GM21737 (cell line): ENCODE data around the gene MLLT1.

Experiments used
- ATAC-seq: cut with Tn5 transposase; IDR thresholded peaks from one replicate; pipeline ENCODE4 v1.9.1; 2021; ENCODE audit warnings: mild to moderate bottlenecking, moderate library complexity; ENCODE audit not compliant: unreplicated experiment

Gene MLLT1

DNA sequence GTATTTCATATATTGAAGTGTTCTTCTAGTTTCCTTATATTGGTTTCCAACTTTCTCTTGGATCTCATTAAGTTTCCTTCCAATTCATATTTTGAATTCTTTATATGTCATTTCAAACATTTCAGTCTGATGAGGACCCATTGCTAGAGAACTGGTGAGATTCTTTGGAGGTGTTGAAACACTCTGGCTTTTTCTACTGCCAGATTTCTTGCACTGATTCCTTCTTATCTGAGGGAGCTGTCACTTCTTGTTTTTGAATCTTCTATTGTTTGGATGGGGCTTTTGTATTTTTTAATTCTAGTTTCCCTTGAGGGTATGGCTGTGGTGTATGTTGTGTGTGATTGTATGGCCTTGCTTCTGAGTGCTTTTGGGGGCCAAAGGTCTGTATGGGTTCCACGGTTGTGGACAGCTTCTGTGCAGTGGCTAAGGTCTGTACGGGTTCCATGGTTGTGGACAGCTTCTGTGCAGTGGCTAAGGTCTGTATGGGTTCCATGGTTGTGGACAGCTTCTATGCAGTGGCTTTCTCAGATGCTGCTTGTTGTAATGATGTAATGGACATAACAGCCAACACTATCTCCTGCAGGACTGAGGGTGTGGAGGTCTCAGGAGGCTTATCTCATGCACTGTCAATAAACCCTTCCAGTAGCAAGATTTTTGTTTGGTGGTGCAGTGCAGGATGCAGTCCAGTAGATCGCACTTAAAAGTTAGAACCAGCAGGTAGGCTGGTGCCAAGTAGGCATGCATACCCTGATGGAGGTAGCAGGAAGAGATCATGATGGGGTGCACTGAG lies 107.5 kb downstream of the MLLT1 start:
- ATAC-seq: no peak

GRCh38 chr19:6167115-6167514 lies 112.7 kb downstream of the MLLT1 start:
- ATAC-seq: no peak

- no peak for ATAC-seq
These were observed 114.8 kb downstream of the MLLT1 start for GRCh38 chr19:6164906-6165531.

GRCh38 chr19:6161271-6161850 lies 118.4 kb downstream of the MLLT1 start:
- no peak for ATAC-seq
